NCI-H748 (cell line): ENCODE results near the gene FRMD3.
A peak's percentile ranks its signal among the peaks of the same experiment; 100 is the strongest.

ENCODE experiments used
- DNase-seq: peaks from one replicate; lab custom pipeline; 2025; ENCODE audit not compliant: unreplicated experiment; lab: John Stamatoyannopoulos, UW

FRMD3 gene

DNA sequence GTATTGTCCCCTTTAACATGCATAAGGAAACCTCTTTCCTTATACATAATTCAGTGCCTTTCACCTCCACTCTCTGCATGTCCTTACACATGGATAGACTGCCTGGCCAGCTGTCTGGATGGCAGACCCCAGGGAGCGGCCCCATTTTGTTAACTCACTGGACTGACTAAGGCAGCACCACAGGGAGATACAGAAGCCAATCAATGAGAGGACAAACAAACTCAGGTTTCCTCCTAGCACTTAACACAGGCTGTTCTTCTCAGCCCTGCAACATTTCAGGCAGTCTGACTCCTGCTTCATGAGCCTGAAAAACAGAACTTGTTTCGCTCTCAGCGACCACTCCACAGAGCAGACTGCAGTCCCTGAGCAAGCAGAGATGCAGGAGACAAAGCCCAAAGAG lies 339.8 kb downstream of the FRMD3 start:
- DNase-seq, result peak; percentile 55

GRCh38 chr9:83197591-83197990 lies 340.6 kb downstream of the FRMD3 start:
- no peak for DNase-seq

GRCh38 chr9:83196946-83197345 lies 341.3 kb downstream of the FRMD3 start:
- no peak for DNase-seq
